OCI-LY7 (cell line): Measurements from ENCODE around the gene PARN. TPM values are rescaled to one million over a fixed set of nuclear protein-coding genes. Genes with fewer than 3 reads are reported as not detected.

Source experiments
- Bru-seq: library from RNA; stranded (reverse); fragments of 400-500 nt; gene quantifications from one replicate; lab custom pipeline; 2021; lab: Mats Ljungman, UMichigan
- BruChase-seq, 2 experiments: library from RNA; stranded (reverse); fragments of 400-500 nt; gene quantifications; one replicate each; lab custom pipeline; 2021; lab: Mats Ljungman, UMichigan
- BruUV-seq: library from RNA; stranded (reverse); fragments of 400-500 nt; replicated peaks from 2 replicates; lab custom pipeline; 2021; lab: Mats Ljungman, UMichigan
- CTCF ChIA-PET: fragments of 300-600 bp; sonication (Branson Sonifier 250); formaldehyde crosslinking; loops from one replicate; lab custom pipeline; 2022; ENCODE audit warnings: antibody characterized with exemption; ENCODE audit not compliant: unreplicated experiment; lab: Charles Lee
- POLR2A ChIA-PET: fragments of 300-600 bp; sonication (Branson Sonifier 250); formaldehyde crosslinking; loops from one replicate; lab custom pipeline; 2022; ENCODE audit warnings: antibody characterized with exemption; lab: Charles Lee
- DNase-seq: peaks from one replicate; pipeline ENCODE4 v3.0.0-alpha.2; 2015; ENCODE audit warnings: low spot score
- H2AFZ ChIP-seq: fragments of 200-600 bp; sonication (generic), shearing (Covaris generic); 2 replicates; pipeline ENCODE4 v1.6.1; 2014; ENCODE audit warnings: mild to moderate bottlenecking, antibody characterized with exemption, low read length, moderate library complexity
- H3K27ac ChIP-seq: fragments of 200-600 bp; sonication (generic); 2 replicates; pipeline ENCODE4 v1.5.1; 2014; ENCODE audit warnings: mixed run types, low read depth, mild to moderate bottlenecking, moderate library complexity, low read length, inconsistent platforms; ENCODE audit not compliant: poor library complexity, severe bottlenecking
- H3K36me3 ChIP-seq: fragments of 200-600 bp; sonication (generic); 2 replicates; pipeline ENCODE4 v1.6.1; 2014; ENCODE audit warnings: mild to moderate bottlenecking, antibody characterized with exemption, low read length, moderate library complexity, mixed read lengths; ENCODE audit not compliant: insufficient read depth
- H3K4me1 ChIP-seq: fragments of 200-600 bp; sonication (generic); 2 replicates; pipeline ENCODE4 v1.5.1; 2014; ENCODE audit warnings: mild to moderate bottlenecking, low read length; ENCODE audit not compliant: insufficient read depth, poor library complexity, severe bottlenecking
- H3K4me2 ChIP-seq: fragments of 200-600 bp; sonication (generic); 2 replicates; pipeline ENCODE4 v1.6.1; 2014; ENCODE audit warnings: mild to moderate bottlenecking, low read length
- H3K4me3 ChIP-seq: fragments of 200-600 bp; sonication (generic); 2 replicates; pipeline ENCODE4 v1.5.1; 2014; ENCODE audit warnings: mild to moderate bottlenecking, low read depth, low read length; ENCODE audit not compliant: poor library complexity, severe bottlenecking
- H3K79me2 ChIP-seq: fragments of 200-600 bp; sonication (generic); 2 replicates; pipeline ENCODE4 v1.6.1; 2016; ENCODE audit warnings: low read depth, mild to moderate bottlenecking, low read length, moderate library complexity, mixed read lengths; ENCODE audit not compliant: insufficient read depth
- H3K9me2 ChIP-seq: fragments of 200-600 bp; sonication (generic); 2 replicates; pipeline ENCODE4 v1.6.1; 2016; ENCODE audit warnings: mild to moderate bottlenecking, low read length, mixed read lengths; ENCODE audit not compliant: insufficient read depth
- H3K9me3 ChIP-seq: fragments of 200-600 bp; sonication (generic); 2 replicates; pipeline ENCODE4 v1.6.1; 2014; ENCODE audit warnings: mild to moderate bottlenecking, mixed run types, low read length, mixed read lengths
- H4K20me1 ChIP-seq: fragments of 200-600 bp; sonication (generic); 2 replicates; pipeline ENCODE4 v1.6.1; 2014; ENCODE audit warnings: mild to moderate bottlenecking, antibody characterized with exemption, low read length, moderate library complexity, mixed read lengths; ENCODE audit not compliant: insufficient read depth
- CTCF ChIP-seq: fragments of 200-600 bp; sonication (generic); conservative IDR thresholded peaks from 2 replicates; pipeline ENCODE4 v1.5.1; 2014; ENCODE audit warnings: mild to moderate bottlenecking, antibody characterized with exemption, low read length, moderate library complexity, mixed read lengths
- EZH2phosphoT487 ChIP-seq: fragments of 200-600 bp; sonication (generic); IDR thresholded peaks from 2 replicates; pipeline ENCODE4 v1.6.1; 2018; ENCODE audit warnings: low read depth, borderline replicate concordance, mild to moderate bottlenecking, mixed run types, antibody characterized with exemption, low read length, moderate library complexity, mixed read lengths
- intact Hi-C: fragments of 100-400 bp; cut with micrococcal nuclease; formaldehyde crosslinking; loops from one replicate; pipeline ENCODE4 v1.10.0; 2022; ENCODE audit not compliant: unreplicated experiment
- long read RNA-seq: library from polyadenylated mRNA; stranded (forward); transcript quantifications from one replicate; pipeline ENCODE4 v2.0.0, GENCODE V29; 2022
- total RNA-seq, 2 experiments: library from RNA; depleted of rRNA in 1 of 2; stranded (reverse); fragments of >200 nt in 1 of 2; shearing (Covaris generic) in 1 of 2; gene quantifications; 2 replicates each; pipeline ENCODE4 v1.2.3, GENCODE V29; 2014 to 2022

The PARN gene
- total RNA-seq (2014; rRNA removed; shearing (Covaris generic)): 31.6 and 40.1 TPM in 2 replicates
- 76.5 and 85.9 TPM in 2 replicates for total RNA-seq (2022)
- Bru-seq, nascent RNA: percentile 90 among the genes with signal in this experiment
- percentile 84 among the genes with signal in this experiment for BruChase-seq, experiment 1, labeled RNA remaining after a 6-hour chase
- percentile 78 among the genes with signal in this experiment for BruChase-seq, experiment 2, labeled RNA remaining after a 2-hour chase
- long read RNA-seq, transcript PARN-203 (24 exons, 3,078 nt): major isoform, 53 of 110 reads
- long read RNA-seq, partial matches to known transcripts: 11 of 110 reads
- long read RNA-seq, other reads (novel, unspliced or antisense): 44 of 110 reads

- Histone ChIP-seq H2AFZ (peak within 1 kb of the TSS; percentile 41; the same call in 1 of the 2 replicates), H3K4me1 (peaks cover 42% of the 10 kb centered on the region), H4K20me1 (peaks cover 10% of the 10 kb centered on the region), H3K9me3 (no peaks in the 10 kb centered on the region), H3K9me2 (no peaks in the 10 kb centered on the region), H3K27ac (peak within 1 kb of the TSS; percentile 83), H3K79me2 (peaks cover 60% of the 10 kb centered on the region), H3K4me2 (peak within 1 kb of the TSS; percentile 96), H3K36me3 (peaks cover 46% of the 10 kb centered on the region), H3K4me3 (peak within 1 kb of the TSS; percentile 93)
- TF ChIP-seq EZH2phosphoT487: no peak
- no peak for TF ChIP-seq CTCF
- ChIA-PET CTCF (no interaction called here), POLR2A (interaction anchor here (0.5 to 3.0 kb wide), 9 partner anchors 10 to 286 kb away, joined by 3 to 16 read pairs (median 4); no protein-coding TSS in a partner anchor)
- peak; percentile 99 for DNase-seq
- intact Hi-C loops: no loop called here
- no TSS peak for BruUV-seq
These were observed at the start of gene PARN for GRCh38 chr16:14629919-14630619. Gene PARN (minus strand): TSS chr16:14630260. CDS start chr16:14630125, 135 bp downstream.

GRCh38 chr16:14678748-14679497 is 48.9 kb upstream of the PARN start:
- H3K4me1 ChIP-seq: peaks cover under 1% of the 10 kb centered on the region
- CTCF ChIA-PET: no interaction called here
- no peak overlapping the region for H3K4me3 ChIP-seq

GRCh38 chr16:14677627-14678026 is 47.6 kb upstream of the PARN start:
- no peak overlapping the region for H2AFZ ChIP-seq
- no peaks in the 10 kb centered on the region for H3K9me3 ChIP-seq
- intact Hi-C loops: no loop called here
- no peaks in the 10 kb centered on the region for H3K36me3 ChIP-seq
- H4K20me1 ChIP-seq: no peaks in the 10 kb centered on the region
- H3K79me2 ChIP-seq: no peaks in the 10 kb centered on the region
- H3K4me1 ChIP-seq: peaks cover 14% of the 10 kb centered on the region
- no peak overlapping the region for H3K4me3 ChIP-seq
- ChIA-PET POLR2A (interaction anchor here (0.5 kb wide), 1 partner anchor 37 kb away, joined by 3 read pairs; no protein-coding TSS in a partner anchor), CTCF (no interaction called here)
- H3K9me2 ChIP-seq: no peaks in the 10 kb centered on the region
- H3K27ac ChIP-seq: no peak overlapping the region
- no peak for DNase-seq
- TF ChIP-seq EZH2phosphoT487 (no peak), CTCF (no peak)
- no peak overlapping the region for H3K4me2 ChIP-seq
- no TSS peak for BruUV-seq

More at GRCh38 chr16:14678748-14679497, 48.9 kb upstream of the PARN start:
- Histone ChIP-seq H3K79me2 (no peaks in the 10 kb centered on the region), H4K20me1 (no peaks in the 10 kb centered on the region), H3K36me3 (no peaks in the 10 kb centered on the region), H3K9me2 (no peaks in the 10 kb centered on the region), H3K4me2 (no peak overlapping the region), H3K27ac (no peak overlapping the region), H3K9me3 (no peaks in the 10 kb centered on the region), H2AFZ (no peak overlapping the region)
- intact Hi-C loops: no loop called here
- no peak for TF ChIP-seq EZH2phosphoT487
- POLR2A ChIA-PET: no interaction called here
- no TSS peak for BruUV-seq
- no peak for DNase-seq
